HL-60 (cell line): ENCODE data around the gene ARL8A.

Experiments used
- POLR2AphosphoS5 ChIP-seq: IDR thresholded peaks from 2 replicates; pipeline ENCODE4 v1.6.1; 2012; ENCODE audit warnings: low read depth
- TF ChIP-seq, protein P1 (sequence below): IDR thresholded peaks from one replicate; pipeline ENCODE4 v1.5.1; 2011; ENCODE audit warnings: low read length, control low read depth, inconsistent platforms; ENCODE audit not compliant: insufficient read depth

DNA sequence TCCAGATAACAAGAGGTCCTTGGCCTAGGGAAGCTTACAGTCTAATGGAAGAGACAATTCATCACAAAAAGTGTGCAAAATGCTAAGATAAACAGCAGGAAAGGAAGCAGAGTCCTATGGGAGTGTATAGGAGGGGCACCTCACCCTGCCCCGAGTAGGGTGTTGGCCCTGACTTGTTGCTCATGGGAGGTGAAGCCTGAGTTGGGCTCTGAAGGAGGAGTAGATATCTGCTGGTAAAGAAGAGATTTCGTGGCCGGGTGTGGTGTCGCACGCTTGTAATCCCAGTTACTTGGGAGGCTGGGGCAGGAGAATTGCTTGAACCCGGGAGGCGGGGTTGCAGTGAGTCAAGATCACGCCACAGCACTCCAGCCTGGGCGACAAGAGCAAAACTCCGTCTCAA lies 40.5 kb downstream of the ARL8A start:
- TF ChIP-seq POLR2AphosphoS5, result no peak
- TF ChIP-seq, protein P1, sequence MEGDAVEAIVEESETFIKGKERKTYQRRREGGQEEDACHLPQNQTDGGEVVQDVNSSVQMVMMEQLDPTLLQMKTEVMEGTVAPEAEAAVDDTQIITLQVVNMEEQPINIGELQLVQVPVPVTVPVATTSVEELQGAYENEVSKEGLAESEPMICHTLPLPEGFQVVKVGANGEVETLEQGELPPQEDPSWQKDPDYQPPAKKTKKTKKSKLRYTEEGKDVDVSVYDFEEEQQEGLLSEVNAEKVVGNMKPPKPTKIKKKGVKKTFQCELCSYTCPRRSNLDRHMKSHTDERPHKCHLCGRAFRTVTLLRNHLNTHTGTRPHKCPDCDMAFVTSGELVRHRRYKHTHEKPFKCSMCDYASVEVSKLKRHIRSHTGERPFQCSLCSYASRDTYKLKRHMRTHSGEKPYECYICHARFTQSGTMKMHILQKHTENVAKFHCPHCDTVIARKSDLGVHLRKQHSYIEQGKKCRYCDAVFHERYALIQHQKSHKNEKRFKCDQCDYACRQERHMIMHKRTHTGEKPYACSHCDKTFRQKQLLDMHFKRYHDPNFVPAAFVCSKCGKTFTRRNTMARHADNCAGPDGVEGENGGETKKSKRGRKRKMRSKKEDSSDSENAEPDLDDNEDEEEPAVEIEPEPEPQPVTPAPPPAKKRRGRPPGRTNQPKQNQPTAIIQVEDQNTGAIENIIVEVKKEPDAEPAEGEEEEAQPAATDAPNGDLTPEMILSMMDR, result no peak
